ENCODE data around the gene AMH.

Gene AMH

DNA sequence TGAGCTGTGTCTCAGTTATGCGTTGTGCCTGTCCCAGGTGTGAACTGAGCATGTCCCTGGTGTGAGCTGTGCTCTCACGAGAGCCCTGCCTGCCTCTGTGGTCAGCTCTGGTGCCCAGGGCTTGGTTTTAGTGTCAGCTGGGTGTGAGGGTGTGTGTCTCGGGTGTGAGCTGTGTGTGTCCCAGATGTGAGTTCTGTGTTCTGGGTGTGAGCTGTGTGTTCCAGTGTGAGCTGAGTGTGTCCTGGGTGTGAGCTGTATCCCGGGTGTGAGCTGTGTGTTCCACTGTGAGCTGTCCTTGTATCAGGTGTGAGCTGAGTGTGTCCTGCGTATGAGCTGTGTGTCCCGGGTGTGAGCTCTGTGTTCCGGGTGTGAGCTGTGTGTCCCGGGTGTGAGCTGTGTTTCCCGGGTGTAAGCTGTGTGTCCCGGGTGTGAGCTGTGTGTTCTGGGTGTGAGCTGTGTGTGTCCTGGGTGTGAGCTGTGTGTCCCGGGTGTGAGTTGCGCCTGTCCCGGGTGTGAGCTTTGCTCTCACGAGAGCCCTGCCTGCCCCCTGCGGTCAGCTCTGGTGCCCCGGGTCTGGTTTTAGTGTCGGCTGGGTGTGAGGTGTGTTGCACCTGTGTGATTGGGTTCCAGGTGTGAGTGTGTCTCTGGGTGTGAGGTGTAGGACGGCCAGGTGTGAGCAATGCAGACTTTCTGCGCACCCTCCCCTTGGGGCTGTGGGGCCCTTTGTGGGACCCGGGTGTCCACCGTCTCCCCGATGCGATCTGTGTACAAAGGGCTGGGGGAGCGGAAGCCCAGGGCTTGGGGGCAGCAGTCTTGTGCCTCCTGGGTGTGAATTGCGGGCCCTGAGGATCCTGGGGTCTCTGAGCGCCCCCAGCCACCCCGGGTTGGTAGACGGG is 39.9 kb downstream of the AMH start:
- DNase-seq = no peak

DNA sequence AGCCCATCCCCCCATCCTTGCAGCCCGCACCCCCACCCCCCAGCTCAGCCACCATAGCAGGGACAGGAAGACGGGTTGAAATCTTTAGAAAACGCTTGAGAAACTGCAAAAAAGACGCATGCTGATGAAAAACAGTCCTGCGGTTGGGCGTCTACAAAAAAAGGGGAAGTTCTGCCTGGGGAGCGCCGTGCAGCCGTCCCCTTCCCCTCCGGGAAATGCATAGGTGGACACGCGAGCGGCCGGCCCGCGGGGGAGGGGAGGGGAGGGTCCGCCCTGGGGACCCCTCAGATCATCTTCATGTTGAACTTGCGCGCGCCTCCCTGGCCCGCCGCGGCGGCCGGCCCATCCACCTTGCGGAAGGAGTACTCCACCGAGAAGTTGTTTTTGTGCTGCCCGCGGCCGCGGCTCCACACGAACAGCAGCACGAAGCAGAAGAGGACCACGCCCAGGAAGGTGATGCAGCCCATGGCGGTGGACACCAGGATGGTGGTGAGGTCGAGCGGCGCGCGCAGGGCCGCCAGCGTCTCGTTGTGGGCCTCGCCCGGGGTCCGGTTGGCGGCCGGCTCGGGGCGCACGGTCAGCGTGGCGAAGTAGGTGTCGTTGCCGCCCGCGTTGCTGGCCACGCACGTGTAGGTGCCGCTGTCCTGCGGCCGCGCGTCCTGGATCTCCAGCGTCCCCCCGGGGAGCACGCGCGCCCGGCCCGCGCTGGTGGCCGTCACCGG is 40.8 kb downstream of the AMH start:
- DNase-seq = no peak

DNA sequence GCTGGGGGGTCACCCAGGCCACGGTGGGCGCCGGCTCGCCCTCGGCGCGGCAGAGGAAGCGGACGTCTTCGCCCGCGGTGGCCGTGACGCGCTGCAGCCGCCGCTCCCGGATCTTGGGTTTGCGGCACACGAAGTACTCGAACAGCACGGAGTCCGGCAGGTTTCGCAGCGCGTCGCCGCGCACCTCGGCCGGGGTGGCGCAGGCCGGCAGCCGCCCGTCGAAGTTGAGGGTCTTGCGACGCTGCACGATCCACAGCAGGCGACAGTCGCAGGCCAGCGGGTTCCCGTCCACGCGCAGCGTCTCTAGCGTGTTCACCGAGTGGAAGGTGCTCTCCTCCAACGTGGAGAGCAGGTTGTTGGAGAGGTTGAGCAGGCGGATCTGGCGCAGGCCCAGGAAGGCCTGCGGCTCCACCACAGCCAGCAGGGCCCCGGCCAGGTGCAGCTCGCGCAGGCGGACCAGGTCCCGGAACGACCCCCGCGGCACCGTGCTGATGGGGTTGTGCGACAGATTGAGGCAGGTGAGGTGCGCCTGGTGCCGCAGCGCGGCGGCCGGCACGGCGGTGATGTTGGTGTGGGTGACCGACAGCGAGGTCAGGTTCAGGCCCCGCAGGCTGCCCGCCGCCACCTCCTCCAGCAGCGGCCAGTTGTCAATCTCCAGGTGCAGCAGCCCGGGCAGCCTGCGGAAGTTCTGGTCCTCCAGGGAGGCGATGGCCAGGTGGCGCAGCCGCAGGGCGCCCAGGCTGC is 41.5 kb downstream of the AMH start:
- DNase-seq = no peak

DNA sequence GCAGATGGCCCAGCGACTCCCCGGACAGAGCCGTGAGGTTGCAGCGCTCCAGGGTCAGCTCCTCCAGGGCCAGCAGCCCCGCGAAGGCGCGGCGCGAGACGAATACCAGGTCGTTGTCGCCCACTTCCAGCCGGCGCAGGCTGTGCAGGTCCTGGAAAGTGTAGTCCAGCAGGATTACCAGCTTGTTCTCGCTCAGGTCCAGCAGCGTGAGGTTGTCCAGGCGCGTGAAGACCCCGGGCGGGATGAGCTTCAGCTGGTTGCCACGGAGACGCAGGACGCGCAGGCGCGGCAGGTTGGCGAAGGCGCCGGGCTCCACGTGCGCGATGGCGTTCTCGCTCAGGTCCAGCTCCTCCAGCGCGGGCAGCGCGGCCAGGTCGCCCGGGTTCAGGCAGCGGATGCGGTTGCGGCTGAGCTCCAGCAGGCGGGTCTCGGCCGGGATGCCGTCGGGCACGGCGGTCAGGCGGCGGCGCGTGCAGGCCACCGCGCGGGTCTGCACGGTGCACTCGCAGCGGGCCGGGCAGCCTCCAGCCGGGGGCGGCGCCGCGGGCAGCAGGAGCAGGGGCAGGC is 42.1 kb downstream of the AMH start:
- no peak for DNase-seq

DNA sequence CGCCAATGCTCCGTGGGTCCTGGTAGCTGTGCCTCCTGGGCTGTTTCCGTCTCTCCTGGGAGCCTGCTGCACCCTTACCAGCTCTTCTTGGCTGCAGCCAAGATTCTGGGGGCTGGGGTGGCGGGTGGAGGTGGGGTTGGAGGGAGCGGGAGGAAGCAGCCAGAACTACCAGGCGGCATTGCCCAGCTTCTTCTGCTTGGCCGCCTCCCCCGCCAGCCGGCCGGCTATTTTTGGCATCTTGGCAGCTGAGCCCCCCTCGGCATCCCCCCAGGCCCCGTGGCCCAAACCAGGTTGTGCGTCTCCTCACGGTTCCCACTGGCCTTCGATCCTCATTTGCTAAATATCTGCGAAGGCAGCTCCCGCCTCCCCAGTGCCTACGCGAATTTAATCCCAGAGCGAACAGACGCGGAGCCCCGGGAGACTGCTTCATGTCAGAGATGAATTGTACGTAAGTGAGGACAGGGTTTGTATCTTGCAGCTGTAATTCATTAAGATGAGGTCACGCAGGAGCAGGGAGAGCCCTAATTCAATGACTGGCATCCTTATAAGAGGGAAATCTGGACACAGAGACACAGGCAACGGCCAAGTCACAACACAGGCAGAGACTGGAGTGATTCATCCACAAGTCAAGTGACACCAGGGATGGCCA is 45.7 kb downstream of the AMH start:
- peak; percentile 68 for DNase-seq

DNA sequence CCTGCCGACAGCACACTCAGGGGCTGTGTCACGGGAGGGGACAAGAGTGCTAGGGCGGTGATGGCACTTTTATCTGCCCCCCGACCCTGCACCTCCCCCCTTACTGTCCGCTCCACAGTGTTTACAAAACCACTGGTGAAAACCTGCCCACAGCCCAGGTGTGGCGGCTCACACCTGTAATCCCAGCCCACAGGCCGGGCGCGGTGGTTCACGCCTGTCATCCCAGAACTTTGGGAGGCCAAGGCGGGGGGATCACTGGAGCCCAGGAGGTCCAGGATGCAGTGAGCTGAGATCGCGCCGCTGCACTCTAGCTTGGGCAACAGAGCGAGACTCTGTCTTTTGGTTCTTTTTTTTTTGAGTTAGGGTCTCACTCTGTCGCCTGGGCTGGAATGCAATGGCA is 47.0 kb downstream of the AMH start:
- DNase-seq = no peak

DNA sequence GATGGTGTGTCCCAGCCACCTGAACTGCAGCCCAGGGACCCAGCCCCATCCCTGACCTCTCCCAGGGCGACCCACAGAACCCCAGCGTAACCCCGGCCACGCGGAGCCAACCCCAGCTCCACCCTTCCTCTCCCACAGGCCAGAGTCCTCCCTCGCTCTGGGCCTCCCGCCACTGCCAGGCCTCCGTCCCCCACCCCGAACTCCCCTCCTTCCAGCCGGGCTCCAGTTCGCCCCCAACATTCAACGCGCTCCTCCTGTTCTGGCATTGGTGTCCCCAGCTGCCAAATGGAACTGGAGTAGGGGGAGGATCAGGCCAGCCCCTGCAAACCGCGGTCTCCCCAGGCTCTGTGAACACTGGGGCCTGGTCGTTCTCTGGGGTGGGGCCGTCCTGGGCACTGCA is 51.4 kb downstream of the AMH start:
- no peak for DNase-seq

Data from NCI-H82 (cell line).